ENCODE data around the gene SLC25A43.
"Not testable (repeated sequence)": the region's sequence is repeated elsewhere in the genome, so short reads cannot be mapped to it uniquely, and the experiment has no call there.

Gene SLC25A43

DNA sequence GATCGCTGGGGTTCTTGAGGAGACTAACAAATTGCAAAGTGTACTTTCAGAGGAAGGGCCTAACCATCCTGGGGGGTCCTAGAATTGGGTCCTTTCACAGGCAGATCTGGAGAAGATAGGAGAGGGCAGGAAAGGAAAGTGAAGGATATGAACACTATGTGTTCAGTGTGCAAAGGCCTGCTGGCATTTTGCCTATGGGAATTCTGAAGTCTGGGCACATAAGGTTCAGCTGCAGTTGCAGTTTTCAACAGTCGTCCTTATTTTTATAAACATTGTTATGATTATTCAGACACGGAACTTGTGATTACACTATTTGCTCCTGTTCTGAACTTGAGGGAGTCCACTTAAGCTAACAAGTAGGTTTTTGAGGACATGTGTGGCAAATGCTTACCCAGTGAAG is 67.8 kb downstream of the SLC25A43 start:
- DNase-seq (ENCODE audit: insufficient read length, low spot score) (no peak), FAIRE-seq (no peak)

DNA sequence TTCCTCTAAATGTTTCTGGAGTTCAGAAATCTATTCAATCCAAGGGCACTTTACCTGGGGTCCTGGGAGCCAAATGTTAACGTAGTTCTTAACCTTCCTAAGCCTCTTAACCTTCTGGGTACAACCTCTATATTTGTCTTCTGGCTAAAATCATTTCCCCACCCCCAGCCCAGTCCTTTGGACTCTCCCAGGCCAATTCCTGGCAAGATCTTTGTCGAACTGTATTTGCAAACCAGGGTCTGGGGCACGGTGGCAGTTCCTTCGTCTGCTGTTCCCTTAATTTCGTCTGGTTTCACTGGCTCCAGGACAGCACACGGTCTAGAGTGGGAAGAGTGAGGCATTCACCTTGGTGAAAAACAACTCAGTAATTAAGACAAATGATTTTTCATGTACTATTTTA is 68.3 kb downstream of the SLC25A43 start:
- FAIRE-seq: no peak
- no peak for DNase-seq (ENCODE audit: insufficient read length, low spot score)

DNA sequence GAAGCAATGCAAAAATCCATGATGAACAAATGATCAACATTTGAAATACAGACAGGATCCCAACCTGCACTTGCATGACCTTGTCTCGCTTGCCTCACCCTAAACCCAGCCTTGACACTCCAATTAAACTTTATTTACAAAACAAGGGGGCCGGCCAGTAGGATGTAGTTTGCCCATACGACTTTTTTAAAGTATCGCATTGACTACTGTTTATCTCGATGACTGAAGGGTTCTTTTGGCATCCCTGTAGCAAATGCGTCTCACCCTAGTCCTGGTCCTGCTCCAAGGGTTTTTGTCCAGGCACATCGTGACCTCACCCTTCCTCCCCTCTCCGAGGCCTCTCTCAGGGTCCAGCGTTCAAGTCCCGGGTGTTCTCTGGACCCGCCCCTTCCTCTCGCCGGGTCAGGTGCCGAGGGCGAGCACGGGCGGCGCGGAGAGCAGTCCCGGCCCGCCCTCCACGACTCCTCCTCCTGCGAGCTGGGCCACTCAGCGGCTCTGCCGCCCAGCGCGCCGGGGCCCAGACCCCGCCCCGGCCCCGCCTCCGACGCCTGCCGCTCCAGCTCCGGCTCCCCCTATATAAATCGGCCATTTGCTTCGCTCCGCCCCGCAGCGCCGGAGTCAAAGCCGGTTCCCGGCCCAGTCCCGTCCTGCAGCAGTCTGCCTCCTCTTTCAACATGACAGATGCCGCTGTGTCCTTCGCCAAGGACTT is 68.9 kb downstream of the SLC25A43 start, which contains the start of gene SLC25A5:
Gene SLC25A5, plus strand, starts transcription at position 603 of the 709 bp plus-strand sequence. Its CDS starts 72 bp downstream, at position 675.
- FAIRE-seq (peak; percentile 28), DNase-seq (ENCODE audit: insufficient read length, low spot score) (peak; percentile 49)

- FAIRE-seq: no peak
- peak; percentile 23 for DNase-seq (ENCODE audit: insufficient read length, low spot score)
These were observed 69.6 kb downstream of the SLC25A43 start for GRCh38 chrX:119468551-119469312.

- FAIRE-seq: no peak
These were observed 70.1 kb downstream of the SLC25A43 start for GRCh38 chrX:119469313-119469635.

DNA sequence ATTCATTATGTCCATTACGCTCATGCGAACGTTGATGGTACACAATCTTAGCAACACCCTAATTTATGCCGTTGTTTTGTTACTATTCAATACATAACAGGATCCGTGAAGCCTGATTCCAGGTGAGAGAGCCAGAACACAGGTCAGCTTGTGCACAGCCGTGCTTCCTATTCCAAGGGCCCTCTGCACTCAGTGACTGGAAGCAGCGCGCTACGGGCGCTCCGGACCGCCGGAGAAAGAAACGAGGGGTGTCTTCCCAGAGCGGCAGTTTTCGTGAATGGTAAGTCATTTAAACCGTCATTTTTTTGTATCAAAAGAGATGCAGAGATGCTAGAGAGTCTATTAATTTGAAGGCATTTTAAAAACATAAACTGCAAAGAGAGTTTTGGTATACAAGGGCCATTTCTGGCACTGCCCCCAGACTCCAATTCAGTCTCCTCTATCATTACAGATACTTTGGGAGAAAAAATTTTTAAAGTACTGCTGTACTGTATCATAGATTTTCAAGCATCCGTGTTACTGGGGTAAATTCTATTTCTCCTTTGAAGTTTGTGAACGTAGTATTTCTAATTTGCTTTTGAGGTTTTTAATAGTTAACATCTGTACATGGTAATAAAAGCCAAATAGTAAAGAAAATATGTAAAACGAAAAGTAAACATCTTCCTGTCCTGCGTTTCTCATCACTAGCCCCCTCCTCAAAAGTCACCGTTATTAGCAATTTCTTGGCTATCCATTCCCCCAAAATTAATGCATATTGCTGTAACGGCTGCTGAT is 75.7 kb downstream of the SLC25A43 start:
- no peak for FAIRE-seq
- DNase-seq (ENCODE audit: insufficient read length, low spot score): no peak

More at GRCh38 chrX:119469313-119469635, 70.1 kb downstream of the SLC25A43 start:
- DNase-seq (ENCODE audit: insufficient read length, low spot score): no peak

DNA sequence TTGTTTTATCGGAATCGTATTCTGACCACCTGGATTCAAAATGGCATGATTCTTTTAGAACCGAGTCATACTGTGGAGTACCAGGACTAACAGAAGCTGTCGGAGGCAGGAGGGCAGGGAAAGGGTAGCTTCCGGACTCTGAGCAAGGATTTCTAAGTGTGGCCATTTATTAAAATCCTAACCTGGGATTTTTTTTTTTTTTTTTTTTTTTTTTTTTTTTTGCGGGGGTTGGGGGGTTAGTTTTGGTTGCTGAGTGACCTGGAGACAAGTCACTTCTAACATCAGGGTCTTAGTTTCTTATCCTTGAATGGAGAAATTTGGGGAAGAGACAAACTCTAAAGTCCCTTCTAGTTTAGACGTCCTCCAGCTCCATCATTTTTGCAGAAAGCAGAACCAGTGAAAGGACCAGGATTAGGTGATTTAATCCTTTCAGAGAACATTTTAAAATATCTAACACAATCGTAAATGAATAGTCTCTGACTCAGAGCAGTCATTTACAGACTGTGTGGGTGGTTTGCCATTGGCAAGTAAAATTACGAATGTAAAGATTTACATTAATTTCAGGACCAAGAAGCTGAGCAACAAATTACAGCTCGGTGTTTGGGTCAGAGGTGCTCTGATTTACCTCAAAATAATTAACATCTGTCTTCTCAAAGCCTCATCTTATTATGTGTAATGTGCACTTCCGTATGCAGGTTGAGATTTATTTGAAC is 76.4 kb downstream of the SLC25A43 start:
- DNase-seq (ENCODE audit: insufficient read length, low spot score) (no peak), FAIRE-seq (no peak)

DNA sequence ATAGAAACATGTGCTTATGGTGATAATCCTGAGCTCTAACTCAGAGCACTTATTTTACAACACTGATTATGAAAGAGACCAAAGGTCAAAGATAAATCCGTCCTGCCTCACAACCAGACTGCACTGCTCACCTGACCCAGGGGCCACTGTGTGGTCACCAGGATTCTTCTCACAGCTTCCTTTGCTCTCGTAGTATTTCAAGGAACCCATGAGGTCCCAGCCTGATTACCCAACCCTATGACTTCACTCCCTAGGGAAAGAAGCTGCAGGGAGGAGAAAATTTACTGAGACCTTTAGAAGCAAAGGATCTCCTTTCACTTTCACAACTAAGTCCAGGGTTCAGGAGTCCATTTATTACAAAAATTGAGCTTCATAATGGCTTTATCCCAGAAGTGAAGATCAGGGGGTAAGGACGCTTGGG is 78.7 kb downstream of the SLC25A43 start:
- FAIRE-seq (no peak), DNase-seq (ENCODE audit: insufficient read length, low spot score) (peak; percentile 40)

DNA sequence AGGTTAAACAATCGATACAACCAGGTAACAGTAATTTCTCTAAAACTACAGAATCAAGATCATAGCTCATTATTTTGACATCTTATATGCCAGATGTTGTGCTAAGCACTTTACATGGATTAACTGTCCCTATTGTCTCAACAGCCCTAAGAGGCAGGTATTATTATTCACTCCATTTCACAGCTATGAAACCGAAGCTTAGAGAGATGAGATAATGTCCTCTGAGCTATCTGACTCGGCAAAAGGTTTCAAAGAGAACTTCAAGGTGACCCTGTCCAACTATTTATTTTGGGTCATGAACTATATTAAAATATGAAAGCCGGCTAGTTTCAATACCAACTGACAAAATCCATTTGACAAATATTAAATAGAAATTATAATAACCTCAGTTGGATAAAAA is 79.4 kb downstream of the SLC25A43 start:
- DNase-seq (ENCODE audit: insufficient read length, low spot score) (no peak), FAIRE-seq (no peak)

GRCh38 chrX:119479845-119480244 is 80.7 kb downstream of the SLC25A43 start:
- FAIRE-seq (no peak), DNase-seq (ENCODE audit: insufficient read length, low spot score) (no peak)

DNA sequence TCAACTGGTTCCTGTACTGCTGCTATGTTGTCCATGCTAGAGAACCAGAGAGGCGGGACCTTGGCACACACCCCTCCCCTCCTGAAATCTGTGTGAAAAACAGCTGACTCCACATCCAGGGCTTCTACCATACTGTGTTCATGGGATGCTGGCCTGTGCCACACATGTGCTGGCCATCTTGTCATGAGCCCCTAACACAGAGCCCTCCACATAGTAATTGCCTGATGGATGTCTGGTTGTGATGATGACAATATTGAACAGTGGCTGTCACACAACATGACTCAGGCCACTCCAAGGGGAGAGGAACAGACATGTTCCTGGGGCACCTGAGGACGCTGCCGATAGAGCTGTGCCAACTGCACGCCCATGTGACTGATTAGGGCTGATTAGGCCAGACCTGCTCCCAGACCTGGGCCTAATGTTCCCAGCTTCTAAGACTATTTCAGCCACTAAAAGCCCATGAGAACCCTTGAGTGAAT is 82.2 kb downstream of the SLC25A43 start:
- FAIRE-seq (no peak), DNase-seq (ENCODE audit: insufficient read length, low spot score) (no peak)

DNA sequence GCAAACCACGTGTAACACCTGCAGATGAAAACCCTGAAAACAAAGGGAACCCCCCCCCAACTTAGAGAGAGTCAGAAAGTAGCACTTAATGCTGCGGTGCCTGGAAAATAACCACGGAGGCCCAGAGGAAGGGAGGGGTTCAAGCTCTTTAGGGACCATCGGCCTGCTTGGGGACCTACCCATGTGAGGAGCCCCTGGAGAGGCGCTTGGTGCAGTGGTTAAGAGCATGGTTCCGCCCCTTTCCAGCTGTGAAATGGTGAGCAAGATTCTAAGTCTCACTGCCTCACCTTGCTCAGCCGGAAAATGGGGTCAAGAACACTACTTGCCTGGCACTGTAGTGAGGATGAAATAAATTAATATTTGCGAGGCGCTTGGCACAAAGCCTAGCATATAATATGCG is 82.9 kb downstream of the SLC25A43 start:
- no peak for DNase-seq (ENCODE audit: insufficient read length, low spot score)
- no peak for FAIRE-seq

DNA sequence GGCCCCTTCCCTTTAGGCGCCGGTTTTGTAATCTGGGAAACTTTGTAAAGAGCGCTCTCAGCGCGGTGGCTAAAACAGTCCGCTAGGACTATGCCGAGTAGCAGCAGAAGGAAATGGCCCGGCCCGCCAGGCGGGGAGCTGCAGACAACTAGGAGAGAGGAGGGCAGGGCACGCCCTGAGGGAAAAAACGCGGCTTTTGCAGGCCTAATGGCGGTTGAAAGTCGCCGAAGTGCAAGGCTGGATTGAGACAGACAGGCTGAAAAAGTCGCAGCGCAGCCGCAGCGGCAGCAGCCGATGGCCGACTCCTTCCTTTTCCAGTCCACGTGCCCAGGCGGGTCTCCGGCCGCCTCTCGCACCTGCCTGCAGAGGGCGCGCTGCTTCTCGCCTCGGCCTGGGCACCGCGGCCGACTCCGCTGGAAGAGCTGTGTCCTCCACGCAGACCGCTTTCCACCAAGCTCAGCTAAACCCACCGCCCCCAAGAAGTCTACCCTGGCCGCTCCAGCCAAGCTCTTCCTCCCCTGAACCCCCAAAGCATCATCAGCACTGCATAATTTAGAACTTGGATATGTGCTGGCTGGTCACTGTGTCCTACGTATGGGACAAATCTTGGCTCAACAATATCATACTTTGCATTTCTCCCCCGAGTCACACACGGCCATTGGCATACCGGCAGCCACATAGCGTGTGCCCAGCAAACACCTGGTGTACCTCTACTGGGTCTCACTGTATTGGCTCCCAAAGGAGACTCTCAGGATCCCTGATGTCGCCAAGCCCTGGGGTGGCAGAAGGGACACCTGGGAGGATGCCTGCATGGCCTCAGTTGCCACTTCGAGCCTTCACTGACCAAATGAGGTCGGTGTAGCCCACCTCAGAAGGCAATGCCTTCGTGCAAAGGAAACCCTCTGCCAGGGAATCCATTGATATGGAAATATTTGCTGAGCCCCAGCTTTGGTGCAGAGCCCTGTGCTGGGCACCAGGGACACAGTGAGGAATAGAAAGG is 83.6 kb downstream of the SLC25A43 start:
- DNase-seq (ENCODE audit: insufficient read length, low spot score): no peak
- FAIRE-seq: no peak

DNA sequence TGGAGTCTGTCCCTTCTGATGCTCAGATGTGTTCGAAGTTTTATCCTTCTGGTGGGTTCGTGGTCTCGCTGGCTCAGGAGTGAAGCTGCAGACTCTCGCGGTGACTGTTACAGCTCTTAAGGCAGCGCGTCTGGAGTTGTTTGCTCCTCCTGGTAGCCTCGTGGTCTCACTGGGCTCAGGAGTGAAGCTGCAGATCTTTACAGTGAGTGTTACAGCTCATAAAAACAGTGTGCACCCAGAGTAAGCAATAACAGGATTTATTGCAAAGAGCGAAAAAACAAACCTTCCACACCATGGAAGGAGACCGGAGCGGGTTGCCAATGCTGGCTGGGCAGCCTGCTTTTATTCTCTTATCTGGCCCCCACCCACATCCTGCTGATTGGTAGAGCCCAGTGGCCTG is 87.6 kb downstream of the SLC25A43 start:
- no peak for DNase-seq (ENCODE audit: insufficient read length, low spot score)
- no peak for FAIRE-seq

- not testable (repeated sequence) for DNase-seq (ENCODE audit: insufficient read length, low spot score); FAIRE-seq
These were observed 88.6 kb downstream of the SLC25A43 start for GRCh38 chrX:119487766-119488165.

GRCh38 chrX:119488749-119489148 is 89.6 kb downstream of the SLC25A43 start:
- FAIRE-seq (no peak), DNase-seq (ENCODE audit: insufficient read length, low spot score) (peak; percentile 42)

DNA sequence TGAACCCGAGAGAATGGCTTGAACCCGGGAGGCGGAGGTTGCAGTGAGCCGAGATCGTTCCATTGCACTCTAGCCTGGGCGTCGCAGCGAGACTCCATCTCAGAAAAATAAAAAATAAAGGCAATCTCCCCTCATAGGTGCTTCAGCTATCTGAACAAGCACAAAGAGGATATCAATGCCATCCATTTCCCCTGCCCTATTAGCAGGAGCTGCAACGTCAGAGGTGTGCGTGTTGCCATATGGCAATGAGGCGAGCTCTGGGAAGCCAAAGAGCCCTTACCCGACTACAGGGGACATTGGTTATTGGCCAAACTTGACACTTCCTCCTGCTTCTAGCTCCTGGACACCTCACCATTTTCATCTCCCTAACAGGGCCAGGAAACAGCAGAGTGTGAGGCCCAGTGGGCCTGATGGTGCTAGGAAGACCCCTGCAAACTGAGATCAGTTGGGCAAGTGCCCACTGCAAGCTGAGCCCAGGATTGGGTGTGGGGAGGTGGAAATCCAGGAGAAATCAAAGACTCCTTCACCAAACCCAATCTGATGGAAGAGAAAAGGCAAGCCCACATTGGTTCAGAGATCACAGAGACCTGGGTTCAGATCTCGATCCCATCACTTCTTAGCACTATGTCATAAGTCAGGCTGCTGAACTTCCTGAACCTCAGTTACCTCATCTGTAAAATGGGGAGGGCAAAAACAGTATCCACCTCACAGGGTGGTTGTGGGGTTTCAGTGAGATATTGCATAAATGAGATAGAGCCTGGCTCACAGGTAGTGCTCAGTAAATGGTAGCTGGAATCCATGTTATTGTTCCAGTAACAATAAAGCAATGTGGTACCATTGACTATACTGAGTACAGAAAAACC is 90.3 kb downstream of the SLC25A43 start:
- no peak for DNase-seq (ENCODE audit: insufficient read length, low spot score)
- no peak for FAIRE-seq

- no peak for DNase-seq (ENCODE audit: insufficient read length, low spot score)
- no peak for FAIRE-seq
These were observed 93.3 kb downstream of the SLC25A43 start for GRCh38 chrX:119492463-119492862.

Measured in HTR-8/SVneo (cell line).